ENCODE results near the gene CD99.
"Not testable (repeated sequence)": the region's sequence is repeated elsewhere in the genome, so short reads cannot be mapped to it uniquely, and the experiment has no call there.

DNA sequence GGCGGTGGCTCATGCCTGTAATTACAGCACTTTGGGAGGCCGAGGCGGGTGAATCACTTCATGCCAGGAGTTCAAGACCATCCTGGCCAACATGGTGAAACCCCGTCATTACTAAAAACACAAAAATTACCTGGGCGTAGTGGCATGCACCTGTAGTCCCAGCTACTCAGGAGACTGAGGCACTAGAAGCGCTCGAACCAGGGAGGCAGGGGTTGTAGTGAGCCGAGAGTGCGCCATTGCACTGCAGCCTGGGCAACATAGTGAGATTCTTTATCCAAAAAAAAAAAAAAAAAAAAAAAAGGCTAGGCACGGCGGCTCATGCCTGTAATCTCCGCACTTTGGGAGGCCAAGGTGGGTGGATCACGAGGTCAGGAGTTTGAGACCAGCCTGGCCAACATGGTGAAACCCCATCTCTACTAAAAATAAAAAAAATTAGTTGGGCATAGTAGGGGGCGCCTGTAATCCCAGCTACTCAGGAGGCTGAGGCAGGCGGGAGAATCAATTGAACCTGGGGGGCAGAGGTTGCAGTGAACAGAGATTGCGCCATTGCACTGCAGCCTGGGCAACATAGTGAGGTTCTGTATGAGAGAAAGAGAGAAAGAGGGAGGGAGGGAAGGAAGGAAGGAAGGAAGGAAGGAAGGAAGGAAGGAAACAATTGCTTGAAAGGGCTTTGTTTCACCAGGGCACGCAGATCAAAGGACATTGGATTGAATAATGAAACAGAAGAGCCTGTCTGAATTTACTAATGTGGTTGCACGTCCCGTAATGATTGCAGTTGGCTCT lies 73.9 kb downstream of the CD99 start:
- TF ChIP-seq, protein P1, sequence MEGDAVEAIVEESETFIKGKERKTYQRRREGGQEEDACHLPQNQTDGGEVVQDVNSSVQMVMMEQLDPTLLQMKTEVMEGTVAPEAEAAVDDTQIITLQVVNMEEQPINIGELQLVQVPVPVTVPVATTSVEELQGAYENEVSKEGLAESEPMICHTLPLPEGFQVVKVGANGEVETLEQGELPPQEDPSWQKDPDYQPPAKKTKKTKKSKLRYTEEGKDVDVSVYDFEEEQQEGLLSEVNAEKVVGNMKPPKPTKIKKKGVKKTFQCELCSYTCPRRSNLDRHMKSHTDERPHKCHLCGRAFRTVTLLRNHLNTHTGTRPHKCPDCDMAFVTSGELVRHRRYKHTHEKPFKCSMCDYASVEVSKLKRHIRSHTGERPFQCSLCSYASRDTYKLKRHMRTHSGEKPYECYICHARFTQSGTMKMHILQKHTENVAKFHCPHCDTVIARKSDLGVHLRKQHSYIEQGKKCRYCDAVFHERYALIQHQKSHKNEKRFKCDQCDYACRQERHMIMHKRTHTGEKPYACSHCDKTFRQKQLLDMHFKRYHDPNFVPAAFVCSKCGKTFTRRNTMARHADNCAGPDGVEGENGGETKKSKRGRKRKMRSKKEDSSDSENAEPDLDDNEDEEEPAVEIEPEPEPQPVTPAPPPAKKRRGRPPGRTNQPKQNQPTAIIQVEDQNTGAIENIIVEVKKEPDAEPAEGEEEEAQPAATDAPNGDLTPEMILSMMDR (IDR thresholded peaks at IDR 0.05) = not testable (repeated sequence)
- TF ChIP-seq POLR2A (IDR thresholded peaks at IDR 0.05) = not testable (repeated sequence)
